Left renal pelvis (tissue), 4 donors: ENCODE results near the gene WDR19. TPM values are rescaled to one million over a fixed set of nuclear protein-coding genes. Genes with fewer than 3 reads are reported as not detected.
"Not testable (repeated sequence)": the region's sequence is repeated elsewhere in the genome, so short reads cannot be mapped to it uniquely, and the experiment has no call there.

Source experiments
- DNase-seq, 4 donors: peaks; one replicate each; pipeline ENCODE4 v3.0.0-alpha.2; 2013; ENCODE audit warnings: low read depth in 4 of 4, low spot score in 3 of 4
- polyA plus RNA-seq, 4 donors: library from polyadenylated mRNA; unstranded; fragments of 120-200 nt; gene quantifications; one replicate each; pipeline ENCODE4 v1.2.1, GENCODE V29; 2013; ENCODE audit not compliant: insufficient read length in 4 of 4

The WDR19 gene
- polyA plus RNA-seq, 4 donors, result 46.6 to 111 (median 87.5) TPM

DNA sequence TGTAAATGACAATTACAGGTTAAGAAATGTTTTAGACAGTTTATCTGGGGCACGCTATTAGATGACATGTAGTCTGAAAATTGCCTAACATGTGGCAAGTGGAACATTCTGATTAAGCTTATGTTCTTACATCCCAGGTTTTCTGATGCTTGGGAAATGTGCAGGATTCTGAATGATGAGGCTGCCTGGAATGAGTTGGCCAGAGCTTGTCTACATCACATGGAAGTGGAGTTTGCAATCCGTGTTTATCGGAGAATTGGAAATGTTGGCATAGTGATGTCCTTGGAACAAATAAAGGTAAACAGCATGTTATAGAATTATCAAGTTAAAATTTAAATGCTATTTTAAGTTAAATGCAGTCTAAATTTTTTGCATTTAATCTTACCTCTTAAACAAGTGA is 49.3 kb downstream of the WDR19 start:
- no peak for DNase-seq

- DNase-seq, result no peak
Measured at GRCh38 chr4:39232100-39232499, 49.8 kb downstream of the WDR19 start.

- DNase-seq, result no peak
Measured at GRCh38 chr4:39233114-39233513, 50.8 kb downstream of the WDR19 start.

GRCh38 chr4:39233783-39234182 is 51.5 kb downstream of the WDR19 start:
- no peak for DNase-seq

DNA sequence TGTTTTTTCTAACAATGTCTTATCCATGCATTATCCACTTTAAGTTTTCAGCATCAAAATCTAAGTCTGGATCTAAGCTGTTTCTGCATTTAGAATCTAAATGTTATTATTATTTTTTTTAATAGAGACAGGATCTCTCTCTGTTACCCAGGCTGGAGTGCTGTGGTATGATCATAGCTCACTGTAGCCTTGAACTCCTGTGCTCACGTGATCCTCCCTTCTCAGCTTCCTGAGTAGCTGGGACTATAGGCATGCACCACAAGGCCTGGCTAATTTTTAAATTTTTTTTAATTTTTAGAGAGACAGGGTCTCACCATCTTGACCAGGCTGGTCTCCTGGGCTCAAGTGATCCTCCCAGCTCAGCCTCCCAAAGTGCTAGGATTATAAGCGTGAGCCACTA is 52.7 kb downstream of the WDR19 start:
- no peak for DNase-seq

GRCh38 chr4:39235696-39236095 is 53.4 kb downstream of the WDR19 start:
- DNase-seq, result no peak

DNA sequence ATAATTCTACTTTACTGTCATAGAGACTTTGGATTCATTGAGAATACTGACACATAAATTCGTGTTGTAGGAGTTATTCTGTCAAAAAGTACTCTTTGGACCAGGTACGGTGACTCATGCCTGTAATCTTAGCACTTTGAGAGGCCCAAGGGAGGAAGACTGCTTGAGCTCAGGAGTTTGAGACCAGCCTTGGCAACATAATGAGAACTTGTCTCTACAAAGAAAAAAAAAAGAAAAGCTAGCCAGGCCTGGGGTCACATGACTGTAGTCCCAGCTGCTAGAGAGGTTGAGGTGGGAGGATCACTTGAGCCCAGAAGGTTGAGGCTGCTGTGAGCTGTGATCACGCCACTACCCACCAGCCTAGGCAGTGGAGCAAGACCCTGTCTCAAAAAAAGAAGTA is 54.9 kb downstream of the WDR19 start:
- no peak for DNase-seq

DNA sequence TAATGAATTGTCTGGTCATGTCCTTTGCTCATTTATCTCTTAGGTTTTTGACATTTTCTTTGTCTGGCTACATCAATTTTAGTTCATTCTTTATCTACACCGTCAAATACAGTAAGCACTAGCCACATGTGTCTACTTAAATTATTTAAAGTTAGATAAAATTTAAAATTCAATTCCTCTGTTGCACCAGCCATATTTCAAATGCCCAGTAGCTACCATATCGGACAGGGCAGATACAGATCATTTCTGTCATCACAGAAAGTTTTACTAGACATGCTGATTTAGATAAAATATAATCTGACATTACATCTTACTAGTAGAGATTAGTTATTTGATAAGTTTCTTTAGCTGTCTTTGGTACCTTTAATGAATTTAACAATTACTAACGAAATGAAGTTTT is 61.1 kb downstream of the WDR19 start:
- DNase-seq, result no peak

DNA sequence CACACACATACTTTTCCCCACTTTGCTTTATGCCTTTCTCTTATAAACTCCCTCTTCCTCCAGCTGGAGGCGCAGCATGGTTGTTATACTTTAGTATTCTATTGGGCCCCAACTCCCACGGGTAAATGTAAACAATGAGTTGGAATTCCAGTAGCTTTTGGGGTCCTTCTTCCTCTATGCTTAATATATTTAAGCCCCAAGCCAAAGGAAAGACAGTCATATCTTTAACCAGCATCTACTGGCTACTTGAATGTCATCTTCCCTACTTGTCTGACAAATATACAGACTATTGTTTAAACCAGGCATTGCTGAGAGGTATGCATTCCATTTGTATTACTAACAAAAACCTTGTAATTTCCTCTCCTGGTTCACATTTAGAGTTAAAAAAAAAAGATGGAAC is 72.9 kb downstream of the WDR19 start:
- no peak for DNase-seq

DNA sequence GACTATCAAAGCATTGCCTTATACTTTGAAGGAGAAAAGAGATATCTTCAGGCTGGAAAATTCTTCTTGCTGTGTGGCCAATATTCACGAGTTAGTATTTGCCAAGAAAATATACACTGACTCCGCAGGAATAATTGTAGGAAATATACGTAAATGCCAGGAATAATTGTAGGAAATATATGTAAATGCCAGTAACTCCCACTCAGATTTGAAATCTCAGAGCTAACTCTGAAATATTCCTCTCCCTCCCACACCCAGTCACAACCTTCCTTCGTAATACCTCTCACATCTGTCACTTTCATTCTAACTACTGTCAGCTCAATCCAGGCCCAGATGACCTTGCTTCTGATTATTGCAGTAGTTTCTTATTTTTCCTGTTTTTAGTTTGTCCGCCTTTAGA is 73.5 kb downstream of the WDR19 start:
- no peak for DNase-seq

GRCh38 chr4:39256436-39256835 is 74.1 kb downstream of the WDR19 start:
- no peak for DNase-seq

DNA sequence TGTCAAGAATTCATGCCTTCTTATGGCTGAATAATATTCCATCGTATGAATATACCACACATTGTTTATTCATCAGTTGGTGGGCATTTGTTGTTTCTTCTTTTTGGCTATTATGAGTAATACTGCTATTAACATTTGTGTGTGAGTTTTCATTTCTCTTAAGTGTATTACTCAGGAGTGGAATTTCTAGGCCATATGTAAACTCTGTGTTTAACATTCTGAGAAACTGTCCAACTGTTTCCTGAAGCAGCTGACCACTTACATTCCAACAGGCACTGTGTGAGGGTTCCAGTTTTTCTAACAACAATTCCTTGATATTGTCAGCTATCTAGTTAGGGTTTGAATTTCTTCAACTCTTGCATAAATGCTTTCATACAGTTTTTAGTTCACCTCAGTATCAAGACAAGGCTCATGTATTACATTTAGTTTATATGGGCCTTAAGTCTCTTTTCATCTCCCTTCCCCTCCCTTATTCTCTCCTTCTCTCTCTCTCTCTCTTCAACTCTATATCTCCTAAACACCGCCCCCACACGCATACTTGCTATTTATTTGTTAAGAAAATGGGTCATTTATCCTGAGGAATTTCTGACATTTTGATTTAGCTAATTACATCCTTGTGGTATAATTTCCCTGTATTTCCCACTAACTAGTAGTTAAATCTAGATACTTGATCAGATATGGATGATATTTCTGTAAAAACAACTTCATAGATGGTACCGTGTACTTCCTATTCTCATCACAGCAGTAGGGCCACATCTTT is 77.4 kb downstream of the WDR19 start:
- DNase-seq, result no peak

DNA sequence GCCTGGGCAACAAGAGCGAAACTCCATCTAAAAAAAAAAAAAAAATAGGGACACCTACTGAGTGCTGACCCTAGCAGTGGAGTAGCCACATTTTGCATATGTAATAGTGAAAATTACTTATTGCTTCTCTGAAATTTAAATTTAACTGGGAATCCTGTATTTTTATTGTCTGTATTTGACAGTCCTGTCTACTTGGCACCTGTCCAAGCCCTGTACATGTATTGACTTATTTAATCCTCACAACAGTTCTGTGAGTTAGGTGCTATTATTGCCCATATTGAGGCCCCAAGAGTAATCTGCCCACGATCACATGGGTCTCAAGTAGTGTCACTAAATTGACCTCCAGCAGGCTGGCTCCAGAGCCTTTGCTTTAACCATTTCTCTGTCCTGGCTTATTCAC is 81.6 kb downstream of the WDR19 start:
- DNase-seq, result no peak

DNA sequence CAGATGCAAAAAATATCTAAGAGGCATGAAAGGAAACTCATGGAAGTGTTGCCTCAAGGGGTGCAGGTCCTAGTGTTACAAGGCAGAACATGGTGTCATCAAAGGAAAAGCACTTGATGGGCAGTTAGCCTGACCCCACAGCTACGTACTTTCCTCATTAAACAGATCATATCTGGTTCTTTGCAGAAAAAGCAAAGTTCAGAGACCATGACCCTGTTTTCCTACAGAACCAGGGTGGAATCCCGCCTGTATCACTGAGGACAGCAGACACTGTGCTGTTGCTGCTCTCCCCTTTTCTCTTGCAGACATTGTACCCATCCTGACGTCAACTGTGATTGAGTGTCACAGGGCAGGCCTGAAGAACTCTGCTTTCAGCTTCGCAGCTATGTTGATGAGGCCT is 92.2 kb downstream of the WDR19 start:
- DNase-seq, result no peak

- DNase-seq, result not testable (repeated sequence)
Measured at GRCh38 chr4:39277661-39278060, 95.3 kb downstream of the WDR19 start.

GRCh38 chr4:39278476-39278875 is 96.1 kb downstream of the WDR19 start:
- DNase-seq, result no peak

- DNase-seq, result no peak
Measured at GRCh38 chr4:39279416-39279815, 97.1 kb downstream of the WDR19 start.

DNA sequence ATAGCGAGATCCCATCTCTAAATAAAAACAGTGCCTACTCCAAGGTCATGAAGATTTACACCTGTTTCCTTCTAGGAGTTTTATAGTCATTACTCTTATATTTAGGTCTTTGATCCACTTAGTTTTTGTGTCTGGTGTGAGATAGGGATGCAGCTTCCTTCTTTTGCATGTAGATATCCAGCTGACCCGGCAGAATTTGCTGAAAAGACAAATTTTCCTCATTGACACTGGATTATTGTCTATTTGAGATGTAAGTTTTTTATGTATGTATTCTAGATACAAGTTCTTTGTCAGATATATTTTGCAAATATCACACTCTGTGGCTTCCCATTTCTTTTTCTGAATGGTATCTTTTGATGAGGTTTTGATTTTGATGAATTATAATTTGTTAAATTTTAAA is 98.4 kb downstream of the WDR19 start:
- no peak for DNase-seq

DNA sequence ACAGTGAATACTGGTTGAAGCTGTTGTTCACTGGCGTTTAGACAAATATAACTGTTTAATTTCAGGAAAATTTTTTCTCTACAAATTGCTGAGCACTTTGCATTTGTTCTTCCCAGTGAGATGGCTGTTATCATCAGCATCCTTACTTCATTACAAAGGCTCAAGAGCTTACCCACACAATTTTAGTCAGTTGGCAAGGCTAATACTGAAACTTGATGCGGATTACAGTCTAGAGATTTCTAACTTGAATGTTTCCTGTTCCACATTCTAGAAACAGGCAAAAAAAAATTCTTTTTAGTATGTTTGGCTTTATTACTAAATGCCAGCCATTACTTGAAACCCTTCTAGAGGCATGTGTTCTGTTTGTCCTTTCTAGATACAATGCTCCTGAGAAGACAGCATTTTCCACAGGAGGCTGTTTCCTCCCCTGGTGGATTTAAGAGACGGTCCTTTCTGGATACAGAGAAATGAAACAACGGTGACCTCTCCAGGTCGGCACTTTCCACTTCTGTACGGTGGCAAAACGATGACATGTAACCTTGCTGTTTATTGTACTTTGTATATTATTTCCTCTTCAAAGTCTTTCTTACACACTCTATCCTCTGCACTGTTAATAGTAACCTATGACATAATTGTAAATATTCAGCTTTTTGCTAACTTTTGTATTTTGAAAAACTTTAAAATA is 102.9 kb downstream of the WDR19 start:
- no peak for DNase-seq

DNA sequence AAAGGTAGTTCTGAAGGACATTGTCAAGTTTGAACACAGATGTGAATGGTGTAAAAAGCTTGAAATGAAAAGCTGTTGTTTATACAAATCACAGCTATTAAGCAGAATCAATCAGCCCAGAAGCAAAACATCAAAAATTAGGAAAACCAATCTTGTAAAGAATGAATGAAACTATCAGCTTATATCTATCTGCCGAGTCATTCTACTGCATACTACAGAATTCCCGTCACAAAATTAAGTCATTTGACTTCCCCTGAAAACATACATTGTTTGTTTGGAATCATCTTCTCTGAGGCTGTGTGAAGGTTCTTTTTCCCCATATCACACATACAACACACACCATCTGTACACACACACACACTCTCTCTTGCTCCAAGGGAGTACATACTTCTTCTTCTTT is 103.5 kb downstream of the WDR19 start:
- no peak for DNase-seq

DNA sequence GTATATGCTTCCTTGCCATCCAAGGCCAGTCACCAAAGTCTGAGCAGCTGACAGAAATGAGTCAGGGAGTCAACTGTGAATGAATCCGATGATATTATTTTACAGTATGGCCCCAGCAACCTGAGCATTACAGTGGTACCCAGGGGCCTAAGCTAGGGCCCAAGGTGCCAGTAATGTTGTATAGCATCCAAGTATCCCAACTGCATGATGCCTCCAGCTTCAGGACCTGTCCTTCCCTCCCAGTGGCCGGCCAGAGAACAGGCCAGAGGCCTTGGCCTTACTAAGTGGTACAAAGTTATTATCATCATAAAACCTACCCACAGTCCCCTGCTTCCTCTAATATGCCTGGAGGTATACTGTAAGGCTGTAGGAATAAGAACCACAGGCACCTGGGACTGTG is 103.9 kb downstream of the WDR19 start:
- DNase-seq, result no peak

DNA sequence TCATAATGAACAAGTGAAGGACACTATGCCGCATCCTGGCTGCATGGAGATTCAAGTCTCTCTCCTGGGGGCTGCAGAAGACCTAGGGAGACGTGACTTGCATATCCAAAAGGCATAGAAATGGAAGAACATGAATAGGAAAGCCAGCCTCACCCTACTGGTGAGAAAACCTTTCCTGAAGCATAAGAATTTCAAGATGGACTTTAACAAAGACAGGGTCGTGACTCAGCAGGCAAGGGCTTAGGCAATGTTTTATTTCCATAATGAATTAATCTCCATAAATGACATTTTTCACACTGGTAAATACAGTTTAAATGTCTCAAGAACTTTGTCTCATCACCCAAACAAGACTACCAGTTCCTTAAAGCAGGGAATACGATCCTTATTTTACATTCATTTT is 104.9 kb downstream of the WDR19 start:
- DNase-seq, result no peak
